Adipocyte (in vitro differentiated cells): ENCODE measurements around the gene UCKL1.
A peak's percentile ranks its signal among the peaks of the same experiment; 100 is the strongest.
"Not testable (repeated sequence)": the region's sequence is repeated elsewhere in the genome, so short reads cannot be mapped to it uniquely, and the experiment has no call there.

ENCODE experiments used
- DNase-seq: peaks from one replicate; pipeline ENCODE4 v3.0.0-alpha.2; 2015; ENCODE audit warnings: low read depth
- H3K27me3 ChIP-seq: replicated peaks from 2 replicates; pipeline ENCODE4 v1.7.0; 2013; ENCODE audit warnings: mild to moderate bottlenecking, low read length, moderate library complexity; ENCODE audit not compliant: control insufficient read depth, insufficient read depth
- H3K36me3 ChIP-seq: 2 replicates; pipeline ENCODE4 v1.7.0; 2013; ENCODE audit warnings: low read length, mild to moderate bottlenecking, moderate library complexity; ENCODE audit not compliant: control insufficient read depth, insufficient read depth, severe bottlenecking
- H3K4me1 ChIP-seq: 2 replicates; pipeline ENCODE4 v1.7.0; 2013; ENCODE audit warnings: mild to moderate bottlenecking, low read length, moderate library complexity; ENCODE audit not compliant: control insufficient read depth, insufficient read depth
- H3K4me3 ChIP-seq: 2 replicates; pipeline ENCODE4 v1.7.0; 2013; ENCODE audit warnings: mild to moderate bottlenecking, low read length, moderate library complexity
- H3K9ac ChIP-seq: 2 replicates; pipeline ENCODE4 v1.7.0; 2013; ENCODE audit warnings: mild to moderate bottlenecking, low read length, moderate library complexity
- H3K9me3 ChIP-seq: 2 replicates; pipeline ENCODE4 v1.7.0; 2013; ENCODE audit warnings: mild to moderate bottlenecking, low read length, moderate library complexity; ENCODE audit not compliant: control insufficient read depth

UCKL1 gene

GRCh38 chr20:63978319-63979228, 22.4 kb upstream of the UCKL1 start:
- Histone ChIP-seq H3K4me3 (peak overlapping the region; percentile 75), H3K27me3 (no peaks in the 10 kb centered on the region)
- DNase-seq: peak; percentile 34

GRCh38 chr20:63977739-63978276, 21.6 kb upstream of the UCKL1 start:
- Histone ChIP-seq H3K4me3 (no peak overlapping the region), H3K9ac (no peak overlapping the region), H3K9me3 (no peaks in the 10 kb centered on the region)

More at GRCh38 chr20:63978319-63979228, 22.4 kb upstream of the UCKL1 start:
- peaks cover 3% of the 10 kb centered on the region for H3K36me3 ChIP-seq
- H3K9ac ChIP-seq: peak overlapping the region; percentile 60
- H3K9me3 ChIP-seq: no peaks in the 10 kb centered on the region
- peaks cover 24% of the 10 kb centered on the region for H3K4me1 ChIP-seq

GRCh38 chr20:63976980-63977738, 20.9 kb upstream of the UCKL1 start:
- H3K9ac ChIP-seq: no peak overlapping the region
- H3K4me3 ChIP-seq: no peak overlapping the region
- H3K27me3 ChIP-seq: no peaks in the 10 kb centered on the region
- peaks cover 20% of the 10 kb centered on the region for H3K4me1 ChIP-seq
- no peak for DNase-seq
- no peaks in the 10 kb centered on the region for H3K36me3 ChIP-seq
- H3K9me3 ChIP-seq: no peaks in the 10 kb centered on the region

More at GRCh38 chr20:63977739-63978276, 21.6 kb upstream of the UCKL1 start:
- DNase-seq: no peak
- H3K4me1 ChIP-seq: peaks cover 24% of the 10 kb centered on the region
- peaks cover under 1% of the 10 kb centered on the region for H3K36me3 ChIP-seq
- H3K27me3 ChIP-seq: no peaks in the 10 kb centered on the region

DNA sequence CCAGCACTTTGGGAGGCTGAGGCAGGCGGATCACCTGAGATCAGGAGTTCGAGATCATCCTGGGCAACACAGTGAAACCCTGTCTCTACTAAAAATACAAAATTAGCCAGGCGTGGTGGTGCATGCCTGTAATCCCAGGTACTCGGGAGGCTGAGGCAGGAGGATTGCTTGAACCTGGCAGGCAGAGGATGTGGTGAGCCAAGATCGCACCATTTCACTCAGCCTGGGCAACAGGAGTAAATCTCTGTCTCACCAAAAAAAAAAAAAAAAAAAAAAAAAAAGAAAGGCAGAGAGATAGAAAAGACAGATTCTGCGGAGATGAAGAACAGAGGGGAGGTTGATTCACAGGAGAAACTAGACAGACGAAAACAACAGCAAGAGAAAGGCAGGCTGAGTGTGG, 20.3 kb upstream of the UCKL1 start:
- H3K9me3 ChIP-seq, H3K4me3 ChIP-seq, H3K9ac ChIP-seq, H3K27me3 ChIP-seq, H3K36me3 ChIP-seq, DNase-seq: not testable (repeated sequence)
- H3K4me1 ChIP-seq: peaks cover 16% of the 10 kb centered on the region

- Histone ChIP-seq H3K4me3 (no peak overlapping the region), H3K9ac (peak overlapping the region; percentile 81), H3K9me3 (no peaks in the 10 kb centered on the region), H3K27me3 (no peaks in the 10 kb centered on the region), H3K36me3 (no peaks in the 10 kb centered on the region), H3K4me1 (peaks cover 10% of the 10 kb centered on the region)
- no peak for DNase-seq
Measured at GRCh38 chr20:63974402-63975200, 18.4 kb upstream of the UCKL1 start.

DNA sequence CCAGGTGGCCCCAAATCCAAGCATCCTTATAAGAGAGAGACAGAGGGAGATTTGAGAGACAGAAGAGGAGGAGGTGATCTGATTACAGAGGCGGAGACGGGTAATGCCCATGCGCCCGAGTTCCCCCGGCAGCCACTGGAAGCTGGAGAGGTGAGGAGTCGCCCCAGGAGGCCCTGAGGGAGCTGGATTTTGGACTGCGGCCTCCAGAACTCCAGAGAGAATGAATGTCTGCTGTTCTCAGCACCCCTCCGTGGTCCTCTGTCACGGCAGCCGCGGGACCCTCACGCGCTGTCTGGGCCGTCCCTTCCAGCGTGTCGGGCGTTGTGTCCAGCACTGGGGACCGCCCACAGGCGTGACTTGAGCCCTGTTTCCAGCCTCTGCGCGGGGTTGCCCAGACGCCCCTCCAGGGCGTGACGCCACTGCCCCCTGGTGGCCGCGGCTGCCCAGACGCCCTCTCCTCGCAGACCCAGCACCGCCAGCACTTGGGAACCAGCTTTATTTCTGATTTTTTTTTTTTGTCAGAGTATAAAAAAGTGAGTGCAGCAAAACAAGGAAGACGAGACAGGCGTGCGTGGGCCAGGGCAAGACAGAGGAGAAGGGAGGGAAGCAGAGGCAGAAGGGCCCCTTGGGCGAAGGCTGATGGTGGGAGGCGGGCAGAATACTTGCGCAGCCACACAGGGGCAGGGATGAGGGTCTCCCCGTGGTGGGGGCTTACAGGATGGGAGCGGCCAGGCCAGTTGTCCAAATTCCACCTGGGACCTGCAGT, 17.6 kb upstream of the UCKL1 start:
- Histone ChIP-seq H3K36me3 (no peaks in the 10 kb centered on the region), H3K4me3 (peak overlapping the region; percentile 82), H3K27me3 (no peaks in the 10 kb centered on the region)

DNA sequence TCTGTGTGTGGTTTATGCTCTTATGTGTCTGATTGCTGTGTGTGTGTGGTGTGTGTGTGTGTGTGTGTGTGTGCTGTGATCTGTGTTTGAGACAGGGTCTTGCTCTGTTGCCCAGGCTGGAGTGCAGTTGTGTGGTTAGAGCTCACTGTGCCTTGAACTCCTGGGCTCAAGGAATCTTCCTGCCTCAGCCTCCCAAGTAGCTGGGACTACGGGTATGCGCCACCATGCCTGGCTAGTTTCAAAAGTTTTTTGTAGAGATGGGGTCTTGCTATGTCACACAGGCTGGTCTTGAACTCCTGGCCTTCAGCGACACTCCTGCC, 16.9 kb upstream of the UCKL1 start:
- Histone ChIP-seq H3K9ac (peak overlapping the region; percentile 81), H3K4me1 (peaks cover 20% of the 10 kb centered on the region), H3K9me3 (no peaks in the 10 kb centered on the region), H3K4me3 (no peak overlapping the region), H3K27me3 (no peaks in the 10 kb centered on the region), H3K36me3 (no peaks in the 10 kb centered on the region)
- DNase-seq: no peak

More for the DNA sequence above, 17.6 kb upstream of the UCKL1 start:
- Histone ChIP-seq H3K9ac (peak overlapping the region; percentile 81), H3K9me3 (no peaks in the 10 kb centered on the region), H3K4me1 (peaks cover 13% of the 10 kb centered on the region)
- peak; percentile 96 for DNase-seq

GRCh38 chr20:63972312-63973159, 16.3 kb upstream of the UCKL1 start:
- DNase-seq: no peak

DNA sequence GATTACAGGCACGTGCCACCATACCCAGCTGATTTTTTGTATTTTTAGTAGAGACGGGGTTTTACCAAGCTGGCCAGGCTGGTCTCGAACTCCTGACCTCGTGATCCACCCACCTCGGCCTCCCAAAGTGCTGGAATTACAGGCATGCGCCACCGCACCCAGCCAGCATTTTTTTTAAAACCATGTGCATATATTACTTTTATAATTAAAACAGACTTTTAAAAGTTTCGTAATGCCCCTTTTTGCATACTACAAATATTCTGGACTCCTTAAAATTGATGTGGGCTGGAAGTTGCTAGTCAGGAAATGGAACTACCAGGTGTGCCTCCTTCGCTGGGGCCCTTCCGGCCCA, 15.7 kb upstream of the UCKL1 start:
- not testable (repeated sequence) for H3K4me3 ChIP-seq, H3K9ac ChIP-seq, DNase-seq, H3K36me3 ChIP-seq, H3K27me3 ChIP-seq, H3K9me3 ChIP-seq
- peaks cover 20% of the 10 kb centered on the region for H3K4me1 ChIP-seq

More at GRCh38 chr20:63972312-63973159, 16.3 kb upstream of the UCKL1 start:
- Histone ChIP-seq H3K9ac (no peak overlapping the region), H3K4me1 (peaks cover 20% of the 10 kb centered on the region), H3K36me3 (no peaks in the 10 kb centered on the region), H3K9me3 (no peaks in the 10 kb centered on the region), H3K27me3 (no peaks in the 10 kb centered on the region), H3K4me3 (no peak overlapping the region)
